Naive thymus-derived CD8-positive, alpha-beta T cell (primary cell): ENCODE measurements around the gene NELFCD. TPM values are rescaled to one million over a fixed set of nuclear protein-coding genes. Genes with fewer than 3 reads are reported as not detected.
A peak's percentile ranks its signal among the peaks of the same experiment; 100 is the strongest.
"Not testable (repeated sequence)": the region's sequence is repeated elsewhere in the genome, so short reads cannot be mapped to it uniquely, and the experiment has no call there.

ENCODE experiments used
- ATAC-seq, 2 donors: fragments of 150-1000 bp; cut with Tn5 transposase in 1 of 2; sonication (Bioruptor Pico), chemical (Tn5 transposase) in 1 of 2; 1 replicate in 1 of 2; 2 replicates in 1 of 2; pipeline ENCODE4 v1.10.0; 2021; ENCODE audit warnings: mild to moderate bottlenecking in 2 of 2, moderate library complexity in 2 of 2
- POLR2A ChIA-PET: fragments of 350-600 bp; sonication (Branson Sonifier 250); formaldehyde crosslinking; loops from one replicate; lab custom pipeline; 2021; ENCODE audit warnings: antibody characterized with exemption; lab: Charles Lee
- DNase-seq, 10 donors: peaks; one replicate each; pipeline versions ENCODE4 v3.0.0 to v3.0.0-alpha.2; 2020 to 2022
- H3K27ac Mint-ChIP-seq, 10 donors: one replicate each; pipeline ENCODE4 v1.8.0; 2020 to 2022; ENCODE audit warnings: mild to moderate bottlenecking in 10 of 10, mixed read lengths in 10 of 10, moderate library complexity in 4 of 10, inconsistent platforms in 1 of 10
- H3K27me3 Mint-ChIP-seq, 5 donors: one replicate each; pipeline ENCODE4 v1.8.0; 2021 to 2022; ENCODE audit warnings: mixed read lengths in 5 of 5
- H3K36me3 Mint-ChIP-seq, 3 donors: one replicate each; pipeline ENCODE4 v1.8.0; 2020 to 2022; ENCODE audit warnings: mixed read lengths in 3 of 3, mild to moderate bottlenecking in 2 of 3, inconsistent platforms in 1 of 3
- H3K4me1 Mint-ChIP-seq, 4 donors: one replicate each; pipeline ENCODE4 v1.8.0; 2021 to 2022; ENCODE audit warnings: mixed read lengths in 4 of 4
- H3K4me3 Mint-ChIP-seq, 10 donors: one replicate each; pipeline ENCODE4 v1.8.0; 2020 to 2022; ENCODE audit warnings: mild to moderate bottlenecking in 10 of 10, mixed read lengths in 10 of 10, moderate library complexity in 6 of 10, inconsistent platforms in 1 of 10
- H3K9me3 Mint-ChIP-seq, 9 donors: one replicate each; pipeline ENCODE4 v1.8.0; 2020 to 2022; ENCODE audit warnings: mixed read lengths in 9 of 9, mild to moderate bottlenecking in 3 of 9, inconsistent platforms in 1 of 9, moderate library complexity in 1 of 9
- polyA plus RNA-seq, 3 donors: library from polyadenylated mRNA; unstranded; fragments of 300-500 nt; fragmentation: Illumina TruSeq; gene quantifications; one replicate each; pipeline ENCODE4 v1.2.3, GENCODE V29; 2021
- total RNA-seq, 8 experiments: library from RNA in 2 of 8; stranded (reverse) in 2 of 8; gene quantifications; one replicate each; pipeline ENCODE4 v1.2.3 and lab custom pipeline; 2021 to 2026

The NELFCD gene
- total and polyA plus RNA-seq, 5 experiments from 2014 or later: 63.6 to 101 (median 76.5) TPM

- DNase-seq (no peak), ATAC-seq (no peak)
- POLR2A ChIA-PET: no interaction called here
- peaks cover 0 to 2% (median 0%) of the 10 kb centered on the region in 4 donors for H3K4me1 Mint-ChIP-seq
- no peaks in the 10 kb centered on the region for H3K36me3 Mint-ChIP-seq
- peak overlapping the region in 1 of 10 donors; percentile 6 for H3K27ac Mint-ChIP-seq
- H3K4me3 Mint-ChIP-seq: no peak overlapping the region
- H3K27me3 Mint-ChIP-seq: peaks cover 0 to 5% (median 2%) of the 10 kb centered on the region in 5 donors
- H3K9me3 Mint-ChIP-seq: peaks cover 0 to 6% (median 0%) of the 10 kb centered on the region in 9 donors
Observed at GRCh38 chr20:58959652-58960051, 21.4 kb upstream of the NELFCD start.

- Mint-ChIP-seq H3K4me1 (peaks cover 0 to 2% (median 0%) of the 10 kb centered on the region in 4 donors), H3K9me3 (peaks cover 0 to 6% (median 0%) of the 10 kb centered on the region in 9 donors), H3K36me3 (no peaks in the 10 kb centered on the region), H3K27me3 (peaks cover 0 to 5% (median 3%) of the 10 kb centered on the region in 5 donors), H3K27ac (no peak overlapping the region), H3K4me3 (no peak overlapping the region)
- POLR2A ChIA-PET: interaction anchor here (0.7 kb wide), 1 partner anchor 180 kb away, joined by 3 read pairs; no protein-coding TSS in a partner anchor
- ATAC-seq: no peak
- no peak for DNase-seq
Observed at GRCh38 chr20:58963060-58963584, 17.9 kb upstream of the NELFCD start.

- H3K27me3 Mint-ChIP-seq, ATAC-seq, H3K36me3 Mint-ChIP-seq, DNase-seq, H3K9me3 Mint-ChIP-seq, H3K27ac Mint-ChIP-seq, POLR2A ChIA-PET, H3K4me3 Mint-ChIP-seq, H3K4me1 Mint-ChIP-seq: not testable (repeated sequence)
Observed at GRCh38 chr20:58963922-58964321, 17.1 kb upstream of the NELFCD start.

GRCh38 chr20:58965270-58966064 lies 15.6 kb upstream of the NELFCD start:
- no peaks in the 10 kb centered on the region for H3K36me3 Mint-ChIP-seq
- no peak for DNase-seq
- peaks cover 0 to 3% (median 0%) of the 10 kb centered on the region in 5 donors for H3K27me3 Mint-ChIP-seq
- POLR2A ChIA-PET: no interaction called here
- no peak overlapping the region for H3K4me3 Mint-ChIP-seq
- peaks cover 0 to 8% (median under 1%) of the 10 kb centered on the region in 4 donors for H3K4me1 Mint-ChIP-seq
- ATAC-seq: no peak
- no peak overlapping the region for H3K27ac Mint-ChIP-seq
- peaks cover 0 to 6% (median 0%) of the 10 kb centered on the region in 9 donors for H3K9me3 Mint-ChIP-seq

GRCh38 chr20:58967652-58968429 lies 13.2 kb upstream of the NELFCD start:
- POLR2A ChIA-PET: interaction anchor here (0.7 kb wide), 1 partner anchor 79 kb away, joined by 4 read pairs; no protein-coding TSS in a partner anchor
- ATAC-seq: no peak
- no peak overlapping the region for H3K27ac Mint-ChIP-seq
- DNase-seq: no peak
- peaks cover 0 to 9% (median under 1%) of the 10 kb centered on the region in 4 donors for H3K4me1 Mint-ChIP-seq
- no peak overlapping the region for H3K4me3 Mint-ChIP-seq
- no peaks in the 10 kb centered on the region for H3K36me3 Mint-ChIP-seq
- peaks cover 0 to 1% (median 0%) of the 10 kb centered on the region in 5 donors for H3K27me3 Mint-ChIP-seq
- H3K9me3 Mint-ChIP-seq: peaks cover 0 to 6% (median 0%) of the 10 kb centered on the region in 9 donors

GRCh38 chr20:58969439-58969838 lies 11.6 kb upstream of the NELFCD start:
- Mint-ChIP-seq H3K9me3 (peaks cover 0 to 8% (median 0%) of the 10 kb centered on the region in 9 donors), H3K36me3 (peaks cover 0 to 5% (median 0%) of the 10 kb centered on the region in 3 donors), H3K4me3 (no peak overlapping the region), H3K4me1 (peaks cover 0 to 16% (median under 1%) of the 10 kb centered on the region in 4 donors), H3K27me3 (peaks cover 0 to 1% (median 0%) of the 10 kb centered on the region in 5 donors), H3K27ac (no peak overlapping the region)
- DNase-seq (no peak), ATAC-seq (no peak)
- POLR2A ChIA-PET: no interaction called here

- Mint-ChIP-seq H3K4me1 (peaks cover 0 to 16% (median 0%) of the 10 kb centered on the region in 4 donors), H3K27me3 (peaks cover 0 to 1% (median 0%) of the 10 kb centered on the region in 5 donors), H3K27ac (no peak overlapping the region), H3K4me3 (no peak overlapping the region), H3K9me3 (peaks cover 0 to 13% (median 1%) of the 10 kb centered on the region in 9 donors), H3K36me3 (peaks cover 0 to 6% (median 2%) of the 10 kb centered on the region in 3 donors)
- POLR2A ChIA-PET: no interaction called here
- ATAC-seq: no peak
- no peak for DNase-seq
Observed at GRCh38 chr20:58970146-58970545, 10.9 kb upstream of the NELFCD start.

- DNase-seq (no peak), ATAC-seq (no peak)
- peak overlapping the region in 1 of 10 donors; percentile 26 for H3K27ac Mint-ChIP-seq
- H3K36me3 Mint-ChIP-seq: peaks cover 0 to 14% (median 13%) of the 10 kb centered on the region in 3 donors
- peaks cover 0 to 16% (median 0%) of the 10 kb centered on the region in 4 donors for H3K4me1 Mint-ChIP-seq
- peaks cover 0 to 26% (median 11%) of the 10 kb centered on the region in 9 donors for H3K9me3 Mint-ChIP-seq
- POLR2A ChIA-PET: no interaction called here
- no peak overlapping the region for H3K4me3 Mint-ChIP-seq
- H3K27me3 Mint-ChIP-seq: no peaks in the 10 kb centered on the region
Observed at GRCh38 chr20:58971429-58971828, 9.6 kb upstream of the NELFCD start.

- no peak for DNase-seq
- no peak overlapping the region for H3K27ac Mint-ChIP-seq
- POLR2A ChIA-PET: interaction anchor here (0.5 kb wide), 1 partner anchor 122 kb away, joined by 5 read pairs; no protein-coding TSS in a partner anchor
- H3K27me3 Mint-ChIP-seq: no peaks in the 10 kb centered on the region
- peaks cover 0 to 14% (median 13%) of the 10 kb centered on the region in 3 donors for H3K36me3 Mint-ChIP-seq
- no peak overlapping the region for H3K4me3 Mint-ChIP-seq
- peaks cover 0 to 16% (median 0%) of the 10 kb centered on the region in 4 donors for H3K4me1 Mint-ChIP-seq
- H3K9me3 Mint-ChIP-seq: peaks cover 0 to 35% (median 16%) of the 10 kb centered on the region in 9 donors
- ATAC-seq: no peak
Observed at GRCh38 chr20:58973179-58973578, 7.9 kb upstream of the NELFCD start.

GRCh38 chr20:58973866-58974265 lies 7.2 kb upstream of the NELFCD start:
- peak overlapping the region in 1 of 10 donors; percentile 37 for H3K27ac Mint-ChIP-seq
- H3K27me3 Mint-ChIP-seq: no peaks in the 10 kb centered on the region
- H3K4me3 Mint-ChIP-seq: peak overlapping the region in 1 of 10 donors; percentile 16
- H3K36me3 Mint-ChIP-seq: peaks cover 0 to 14% (median 13%) of the 10 kb centered on the region in 3 donors
- H3K9me3 Mint-ChIP-seq: peaks cover 0 to 35% (median 16%) of the 10 kb centered on the region in 9 donors
- DNase-seq (no peak), ATAC-seq (no peak)
- POLR2A ChIA-PET: interaction anchor here (0.5 kb wide), 1 partner anchor 121 kb away, joined by 5 read pairs; no protein-coding TSS in a partner anchor
- H3K4me1 Mint-ChIP-seq: peaks cover 0 to 19% (median 0%) of the 10 kb centered on the region in 4 donors

GRCh38 chr20:58975353-58975752 lies 5.7 kb upstream of the NELFCD start:
- H3K4me3 Mint-ChIP-seq: no peak overlapping the region
- H3K27me3 Mint-ChIP-seq: no peaks in the 10 kb centered on the region
- ATAC-seq: no peak
- DNase-seq: no peak
- H3K36me3 Mint-ChIP-seq: peaks cover 0 to 14% (median 13%) of the 10 kb centered on the region in 3 donors
- POLR2A ChIA-PET: no interaction called here
- H3K27ac Mint-ChIP-seq: no peak overlapping the region
- H3K4me1 Mint-ChIP-seq: peaks cover 0 to 16% (median 2%) of the 10 kb centered on the region in 4 donors
- H3K9me3 Mint-ChIP-seq: peaks cover 0 to 35% (median 16%) of the 10 kb centered on the region in 9 donors

GRCh38 chr20:58976061-58976730 lies 4.9 kb upstream of the NELFCD start:
- peaks cover 0 to 14% (median 2%) of the 10 kb centered on the region in 4 donors for H3K4me1 Mint-ChIP-seq
- DNase-seq (no peak), ATAC-seq (no peak)
- H3K4me3 Mint-ChIP-seq: no peak overlapping the region
- H3K27ac Mint-ChIP-seq: no peak overlapping the region
- POLR2A ChIA-PET: no interaction called here
- H3K9me3 Mint-ChIP-seq: peaks cover 0 to 35% (median 16%) of the 10 kb centered on the region in 9 donors
- peaks cover 0 to 14% (median 13%) of the 10 kb centered on the region in 3 donors for H3K36me3 Mint-ChIP-seq
- H3K27me3 Mint-ChIP-seq: no peaks in the 10 kb centered on the region
